Mucosa of stomach (tissue), 1 donor: ENCODE data around the gene LRP8.
A peak's percentile ranks its signal among the peaks of the same experiment; 100 is the strongest.
"Not testable (repeated sequence)": the region's sequence is repeated elsewhere in the genome, so short reads cannot be mapped to it uniquely, and the experiment has no call there.

ENCODE experiments used
- H3K27me3 ChIP-seq: one replicate; pipeline ENCODE4 v1.7.0; 2013; ENCODE audit warnings: mild to moderate bottlenecking, low read length; ENCODE audit not compliant: control insufficient read depth, insufficient read depth
- H3K36me3 ChIP-seq: one replicate; pipeline ENCODE4 v1.7.0; 2013; ENCODE audit warnings: low read length; ENCODE audit not compliant: control insufficient read depth, insufficient read depth
- H3K4me1 ChIP-seq: one replicate; pipeline ENCODE4 v1.7.0; 2013; ENCODE audit warnings: mild to moderate bottlenecking, low read length; ENCODE audit not compliant: control insufficient read depth, insufficient read depth
- H3K4me3 ChIP-seq: one replicate; pipeline ENCODE4 v1.7.0; 2013; ENCODE audit warnings: low read length
- H3K9ac ChIP-seq: one replicate; pipeline ENCODE4 v1.7.0; 2013; ENCODE audit warnings: mild to moderate bottlenecking, low read length, moderate library complexity
- H3K9me3 ChIP-seq: one replicate; pipeline ENCODE4 v1.7.0; 2013; ENCODE audit warnings: mild to moderate bottlenecking, low read length, moderate library complexity; ENCODE audit not compliant: control insufficient read depth
- donor health status: Pancreatic carcinoma.

Gene LRP8

DNA sequence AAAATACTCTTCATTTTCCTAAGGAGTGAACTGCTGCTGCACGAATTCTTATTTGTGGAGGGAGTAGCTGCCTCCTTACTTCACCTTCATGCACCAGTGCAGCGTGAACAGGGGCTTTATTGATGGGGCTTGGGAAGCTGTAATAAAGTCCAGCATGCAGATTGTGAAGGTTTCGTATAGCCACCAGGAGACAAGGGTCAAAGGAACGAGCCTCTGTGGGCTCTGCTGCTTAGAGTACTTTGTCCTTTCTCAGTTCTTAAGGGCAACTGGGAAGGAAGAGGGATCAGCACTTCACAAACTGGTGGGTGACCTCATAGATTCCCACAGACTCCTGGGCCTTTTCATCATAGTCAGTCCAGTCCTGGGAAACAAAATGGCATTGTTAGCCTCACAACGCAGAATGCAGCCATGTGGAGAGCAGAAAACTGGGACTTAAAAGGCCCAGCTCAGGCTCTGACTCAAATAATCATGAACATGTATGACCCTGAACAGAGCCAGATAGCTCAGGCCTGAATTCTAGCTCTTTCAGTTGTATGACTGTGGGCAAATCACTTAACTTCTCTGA lies 113.4 kb downstream of the LRP8 start:
- no peak overlapping the region for H3K9ac ChIP-seq
- peaks cover 2% of the 10 kb centered on the region for H3K4me1 ChIP-seq
- H3K9me3 ChIP-seq: no peaks in the 10 kb centered on the region
- no peak overlapping the region for H3K4me3 ChIP-seq
- H3K36me3 ChIP-seq: peaks cover 23% of the 10 kb centered on the region
- H3K27me3 ChIP-seq: no peaks in the 10 kb centered on the region

GRCh38 chr1:53210954-53211353 lies 116.9 kb downstream of the LRP8 start:
- Histone ChIP-seq H3K9me3 (no peaks in the 10 kb centered on the region), H3K4me1 (no peaks in the 10 kb centered on the region), H3K9ac (no peak overlapping the region), H3K36me3 (peaks cover 23% of the 10 kb centered on the region), H3K4me3 (no peak overlapping the region), H3K27me3 (no peaks in the 10 kb centered on the region)

- Histone ChIP-seq H3K9me3 (no peaks in the 10 kb centered on the region), H3K9ac (no peak overlapping the region), H3K4me3 (no peak overlapping the region), H3K4me1 (no peaks in the 10 kb centered on the region), H3K36me3 (peaks cover 23% of the 10 kb centered on the region), H3K27me3 (no peaks in the 10 kb centered on the region)
Measured at GRCh38 chr1:53210352-53210751, 117.5 kb downstream of the LRP8 start.

GRCh38 chr1:53207726-53208125 lies 120.1 kb downstream of the LRP8 start:
- Histone ChIP-seq H3K9me3 (no peaks in the 10 kb centered on the region), H3K4me1 (no peaks in the 10 kb centered on the region), H3K9ac (no peak overlapping the region), H3K36me3 (peaks cover 13% of the 10 kb centered on the region), H3K4me3 (no peak overlapping the region), H3K27me3 (no peaks in the 10 kb centered on the region)

- H3K9me3 ChIP-seq: no peaks in the 10 kb centered on the region
- peaks cover 13% of the 10 kb centered on the region for H3K36me3 ChIP-seq
- no peak overlapping the region for H3K4me3 ChIP-seq
- H3K4me1 ChIP-seq: no peaks in the 10 kb centered on the region
- no peaks in the 10 kb centered on the region for H3K27me3 ChIP-seq
- no peak overlapping the region for H3K9ac ChIP-seq
Measured at GRCh38 chr1:53206735-53207379, 121.0 kb downstream of the LRP8 start.

DNA sequence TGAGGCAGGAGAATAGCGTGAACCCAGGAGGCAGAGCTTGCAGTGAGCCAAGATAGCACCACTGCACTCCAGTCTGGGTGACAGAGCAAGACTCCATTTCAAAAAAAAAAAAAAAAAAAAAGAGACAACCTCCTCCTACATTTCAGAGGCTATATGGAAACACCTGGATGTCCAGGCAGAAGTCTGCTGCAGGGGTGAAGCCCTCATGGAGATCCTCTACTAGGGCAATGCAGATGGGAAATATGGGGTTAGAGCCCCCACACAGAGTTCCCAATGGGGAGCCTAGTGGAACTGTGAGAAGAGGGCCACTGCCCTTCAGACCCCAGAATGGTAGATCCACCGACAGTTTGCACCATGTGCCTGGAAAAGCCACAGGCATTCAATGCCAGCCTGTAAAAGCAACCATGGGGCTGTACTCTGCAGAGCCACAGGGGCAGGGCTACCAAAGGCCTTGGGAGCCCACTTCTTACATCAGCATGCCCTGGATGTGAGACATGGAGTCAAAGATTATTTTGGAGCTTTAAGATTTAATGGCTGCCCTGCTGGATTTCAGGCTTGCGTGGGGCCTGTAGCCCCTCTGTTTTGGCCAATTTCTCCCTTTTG lies 121.7 kb downstream of the LRP8 start:
- H3K27me3 ChIP-seq, H3K4me1 ChIP-seq, H3K9ac ChIP-seq, H3K4me3 ChIP-seq, H3K9me3 ChIP-seq: not testable (repeated sequence)
- peaks cover 13% of the 10 kb centered on the region for H3K36me3 ChIP-seq

DNA sequence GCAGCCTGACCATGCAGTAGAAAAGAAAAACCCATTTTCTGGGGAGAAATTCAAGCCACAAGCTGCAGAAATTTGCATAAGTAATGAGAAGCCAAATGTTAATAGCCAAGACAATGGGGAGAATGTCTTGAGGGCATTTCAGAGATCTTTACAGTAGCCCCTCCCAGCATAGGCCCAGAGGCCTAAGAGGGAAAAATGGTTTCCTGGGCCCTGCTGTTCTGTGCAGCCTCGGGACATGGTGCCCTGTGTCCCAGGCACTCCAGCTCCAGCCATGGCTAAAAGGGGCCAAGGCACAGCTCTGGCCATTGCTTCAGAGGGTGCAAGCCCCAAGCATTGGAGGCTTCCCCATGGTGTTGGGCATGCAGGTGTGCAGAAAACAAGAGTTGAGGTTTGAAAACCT lies 122.4 kb downstream of the LRP8 start:
- H3K9ac ChIP-seq, H3K4me1 ChIP-seq, H3K9me3 ChIP-seq, H3K27me3 ChIP-seq, H3K4me3 ChIP-seq, H3K36me3 ChIP-seq: not testable (repeated sequence)

DNA sequence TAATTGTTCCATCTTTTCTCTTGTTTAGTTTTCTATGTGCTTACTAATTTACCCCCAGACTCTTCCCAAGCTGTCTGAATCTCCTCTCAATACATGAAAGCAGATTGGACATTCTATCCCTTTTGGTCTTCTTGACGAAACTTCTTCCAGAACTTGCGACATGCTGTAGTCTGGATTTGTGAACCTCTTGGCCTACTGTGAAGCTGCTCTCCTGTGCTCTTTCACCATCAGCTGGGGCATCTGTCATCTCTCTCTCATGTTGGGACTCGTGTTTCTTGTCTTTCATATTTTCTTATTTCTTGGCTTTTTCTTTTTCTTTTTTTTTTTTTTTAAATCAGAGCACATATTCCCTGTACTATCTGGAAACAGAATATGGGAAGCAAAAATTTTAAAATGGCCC lies 124.4 kb downstream of the LRP8 start:
- Histone ChIP-seq H3K27me3 (no peaks in the 10 kb centered on the region), H3K36me3 (no peaks in the 10 kb centered on the region), H3K9ac (no peak overlapping the region), H3K9me3 (no peaks in the 10 kb centered on the region), H3K4me3 (no peak overlapping the region), H3K4me1 (peaks cover 3% of the 10 kb centered on the region)

GRCh38 chr1:53198241-53198651 lies 129.6 kb downstream of the LRP8 start:
- Histone ChIP-seq H3K9ac (peak overlapping the region; percentile 97), H3K4me3 (no peak overlapping the region), H3K4me1 (peaks cover 26% of the 10 kb centered on the region), H3K27me3 (no peaks in the 10 kb centered on the region), H3K9me3 (no peaks in the 10 kb centered on the region), H3K36me3 (no peaks in the 10 kb centered on the region)

GRCh38 chr1:53197291-53198200 lies 130.3 kb downstream of the LRP8 start:
- Histone ChIP-seq H3K4me3 (peak overlapping the region; percentile 96), H3K36me3 (no peaks in the 10 kb centered on the region), H3K4me1 (peaks cover 26% of the 10 kb centered on the region), H3K9ac (peak overlapping the region; percentile 97), H3K27me3 (no peaks in the 10 kb centered on the region), H3K9me3 (no peaks in the 10 kb centered on the region)

GRCh38 chr1:53196485-53197290 lies 131.2 kb downstream of the LRP8 start, which contains the start of gene CPT2:
TSS of gene CPT2 (plus strand) at chr1:53196824. CDS start at chr1:53196944, 120 bp downstream.
- Histone ChIP-seq H3K4me3 (peak within 1 kb of the TSS; percentile 96), H3K9ac (peak within 1 kb of the TSS; percentile 97), H3K36me3 (no peaks in the 10 kb centered on the region), H3K9me3 (no peaks in the 10 kb centered on the region), H3K27me3 (no peaks in the 10 kb centered on the region), H3K4me1 (peaks cover 26% of the 10 kb centered on the region)
